GM23338 (cell line): ENCODE data around the gene ADGRB2.

Experiments
- CTCF ChIP-seq, 2 experiments: fragments of 200-600 bp in 1 of 2; sonication (generic) in 1 of 2; conservative IDR thresholded peaks; 2 replicates each; pipeline versions ENCODE4 v1.5.1 to v1.6.1; 2016 to 2017; ENCODE audit warnings: antibody characterized with exemption in 2 of 2, low read depth in 2 of 2, mild to moderate bottlenecking in 2 of 2, moderate library complexity in 1 of 2
- EZH2 ChIP-seq: fragments of 200-600 bp; sonication (generic); IDR thresholded peaks from one replicate; pipeline ENCODE4 v1.8.0; 2017; ENCODE audit warnings: antibody characterized with exemption, mild to moderate bottlenecking, low read depth; ENCODE audit not compliant: unreplicated experiment
- EZH2phosphoT487 ChIP-seq: fragments of 200-600 bp; sonication (generic); IDR thresholded peaks from one replicate; pipeline ENCODE4 v1.8.1; 2018; ENCODE audit warnings: antibody characterized with exemption; ENCODE audit not compliant: unreplicated experiment

- TF ChIP-seq EZH2 (no peak), CTCF (conservative IDR thresholded peaks at IDR 0.05; ENCODE audit: low read depth in 2 of 2) (no peak), EZH2phosphoT487 (no peak)
Measured at GRCh38 chr1:31733389-31734219, 30.5 kb downstream of the ADGRB2 start.
